Stimulated activated CD8-positive, alpha-beta memory T cell treated with anti-CD3 and anti-CD28 coated beads, Interleukin-4, amount 100 ng/mL, for 48 hours (primary cell): ENCODE data around the gene NCOA3.
"Not testable (repeated sequence)": the region's sequence is repeated elsewhere in the genome, so short reads cannot be mapped to it uniquely, and the experiment has no call there.

Experiments
- DNase-seq: peaks from one replicate; pipeline ENCODE4 v3.0.0-alpha.2; 2020

The NCOA3 gene

DNA sequence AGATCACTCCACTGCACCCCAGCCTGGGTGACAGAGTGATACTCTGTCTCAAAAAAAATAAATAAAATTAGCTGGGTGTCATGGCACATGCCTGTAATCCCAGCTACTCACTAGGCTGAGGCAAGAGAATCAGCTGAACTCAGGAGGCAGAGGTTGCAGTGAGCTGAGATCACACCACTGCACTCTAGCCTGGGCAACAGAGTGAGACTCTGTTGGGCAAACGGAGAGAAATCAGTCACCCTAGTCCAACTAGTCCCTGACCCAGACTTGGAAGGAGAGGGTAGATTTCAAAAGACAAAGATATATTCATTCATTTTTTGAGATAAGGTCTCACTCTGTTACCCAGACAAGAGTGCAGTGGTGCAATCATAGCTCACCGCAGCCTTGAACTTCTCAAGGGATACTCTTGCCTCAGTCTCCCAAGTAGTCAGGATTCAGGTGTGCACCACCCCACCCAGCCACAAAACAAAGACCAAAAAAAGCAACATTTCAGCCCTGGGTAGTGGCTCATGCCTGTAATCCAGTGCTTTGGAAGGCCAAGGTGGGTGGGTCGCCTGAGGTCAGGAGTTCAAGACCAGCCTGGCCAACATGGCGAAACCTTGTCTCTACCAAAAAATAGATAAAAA is 26.2 kb upstream of the NCOA3 start:
- DNase-seq = no peak

GRCh38 chr20:47476452-47476851 is 25.2 kb upstream of the NCOA3 start:
- no peak for DNase-seq

- no peak for DNase-seq
Measured at GRCh38 chr20:47479093-47479492, 22.6 kb upstream of the NCOA3 start.

DNA sequence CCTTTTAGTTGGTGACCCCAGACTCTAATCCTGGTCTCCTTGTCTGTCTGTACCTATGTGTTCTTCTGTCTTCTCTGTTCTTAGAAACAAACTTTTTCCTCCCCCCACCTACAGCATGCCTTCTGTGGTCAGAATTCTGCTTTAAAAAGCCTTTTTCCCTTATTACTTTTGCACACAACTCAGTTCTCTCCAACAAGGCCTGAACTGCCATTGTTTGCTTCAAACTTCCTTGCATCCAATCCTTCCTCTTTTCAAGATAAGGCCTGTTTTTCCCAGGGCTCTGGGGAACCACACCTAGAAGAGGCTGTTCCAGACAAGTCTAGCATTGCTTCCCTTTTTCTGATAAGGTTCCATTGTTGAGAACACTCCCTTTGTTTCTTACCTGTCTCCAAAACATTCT is 22.2 kb upstream of the NCOA3 start:
- DNase-seq = no peak

DNA sequence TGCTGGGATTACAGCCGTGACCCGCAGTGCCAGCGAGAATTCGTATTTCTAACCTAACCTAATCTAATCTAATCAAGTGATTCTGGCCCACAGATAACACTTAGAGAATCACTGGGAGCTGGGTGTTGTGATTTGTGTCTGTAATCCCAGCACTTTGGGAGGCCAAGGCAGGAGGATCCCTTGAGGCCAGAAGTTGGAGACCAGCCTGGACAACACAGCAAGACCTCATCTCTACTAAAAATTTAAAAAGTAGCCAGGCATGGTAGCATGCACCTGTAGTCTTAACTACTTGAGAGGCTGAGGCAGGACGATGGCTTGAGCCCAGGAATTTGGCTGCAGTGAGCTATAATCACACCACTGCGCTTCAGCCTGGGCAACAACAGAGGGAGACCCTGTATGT is 21.4 kb upstream of the NCOA3 start:
- no peak for DNase-seq

DNA sequence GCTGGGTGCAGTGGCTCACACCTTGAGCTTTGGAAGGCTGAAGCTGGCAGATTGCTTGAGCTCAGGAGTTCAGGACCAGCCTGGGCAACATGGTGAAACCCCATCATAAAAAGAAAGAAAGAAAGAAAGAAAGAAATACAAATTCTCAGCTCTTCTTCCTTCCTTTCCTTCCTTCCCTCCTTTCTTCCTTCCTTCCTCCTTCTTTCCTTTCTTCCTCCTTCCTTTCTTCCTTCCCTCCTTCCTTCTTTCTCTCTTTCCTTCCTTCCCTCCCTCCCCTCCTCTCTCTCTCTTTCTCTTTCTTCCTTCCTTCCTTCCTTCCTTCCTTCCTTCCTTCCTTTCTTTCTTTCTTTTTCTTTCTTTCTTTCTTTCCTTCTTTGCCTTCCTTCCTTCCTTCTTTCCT is 21.0 kb upstream of the NCOA3 start:
- DNase-seq = no peak

DNA sequence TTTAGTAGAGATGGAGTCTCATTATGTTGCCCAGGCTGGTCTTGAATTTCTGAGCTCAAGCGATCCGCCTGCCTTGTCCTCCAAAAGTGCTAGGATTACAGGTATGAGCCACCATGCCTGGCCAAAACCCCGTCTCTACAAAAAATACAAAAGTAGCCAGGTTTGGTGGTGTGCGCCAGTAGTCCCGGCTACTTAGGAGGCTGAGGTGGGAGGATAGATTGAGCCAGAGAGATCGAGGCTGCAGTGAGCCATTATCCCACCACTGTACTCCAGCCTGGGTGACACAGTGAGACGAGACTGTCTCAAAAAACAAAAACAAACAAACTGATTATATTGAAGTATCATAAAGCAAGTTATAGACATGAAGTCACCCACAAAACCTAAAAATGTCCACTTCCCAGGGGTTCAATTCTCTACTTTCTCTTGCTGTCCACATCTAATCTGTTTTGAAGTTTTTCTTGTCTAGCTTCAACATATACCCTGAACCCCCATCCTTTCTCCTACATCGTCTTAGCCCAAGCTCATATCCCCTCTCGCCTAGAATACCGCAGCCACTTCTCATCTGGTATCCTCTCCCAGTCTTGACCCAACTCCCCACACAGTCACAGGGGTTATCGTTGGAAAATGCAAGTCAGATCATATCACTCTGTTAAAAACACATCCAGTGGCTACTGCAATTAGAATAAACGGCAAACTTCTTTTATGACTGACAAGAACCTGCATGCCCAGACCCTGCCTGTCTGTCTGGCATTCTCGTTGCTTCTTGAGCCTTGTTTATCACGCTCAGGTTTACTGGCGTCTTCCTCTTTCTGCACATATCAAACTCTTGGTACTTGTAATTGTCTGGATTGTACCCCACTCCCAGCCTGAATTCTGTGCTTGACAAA is 20.1 kb upstream of the NCOA3 start:
- DNase-seq = no peak

- no peak for DNase-seq
Measured at GRCh38 chr20:47482705-47483104, 19.0 kb upstream of the NCOA3 start.

GRCh38 chr20:47484303-47484702 is 17.4 kb upstream of the NCOA3 start:
- no peak for DNase-seq

DNA sequence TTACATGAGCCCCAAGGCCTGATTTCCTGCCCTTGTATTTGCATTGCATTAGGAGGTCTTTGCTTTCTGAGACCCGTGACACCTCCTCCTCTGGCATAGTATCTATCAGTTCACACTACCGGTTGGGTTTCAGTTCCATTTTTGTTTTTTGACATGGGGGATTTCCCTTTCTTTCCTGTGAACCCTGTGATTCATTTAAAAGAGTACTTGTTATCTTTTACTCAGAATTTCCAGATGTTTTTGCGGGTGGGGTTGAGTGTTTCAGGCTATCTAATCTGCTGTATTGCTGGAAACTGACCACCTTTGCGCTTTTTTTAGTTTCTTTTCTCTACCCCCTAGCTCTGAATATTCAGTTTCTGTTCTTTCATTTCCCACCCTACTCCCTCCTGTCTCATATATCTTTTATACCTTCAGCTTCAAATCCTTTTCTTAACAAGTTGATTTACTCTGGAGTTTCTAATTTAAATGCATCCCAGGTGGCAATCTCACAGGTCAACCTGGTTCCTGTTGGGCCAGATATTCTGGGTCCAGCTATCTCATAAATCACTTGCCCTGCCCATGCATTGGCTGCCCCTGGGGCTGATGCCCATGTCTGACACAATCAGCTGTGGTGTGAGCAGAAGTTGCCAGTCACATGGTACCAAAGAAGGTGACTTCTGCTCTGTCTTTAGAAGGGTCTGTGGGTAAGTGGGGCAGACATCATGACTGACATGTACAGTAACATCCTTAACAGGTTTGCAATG is 14.3 kb upstream of the NCOA3 start:
- DNase-seq = peak; percentile 78

DNA sequence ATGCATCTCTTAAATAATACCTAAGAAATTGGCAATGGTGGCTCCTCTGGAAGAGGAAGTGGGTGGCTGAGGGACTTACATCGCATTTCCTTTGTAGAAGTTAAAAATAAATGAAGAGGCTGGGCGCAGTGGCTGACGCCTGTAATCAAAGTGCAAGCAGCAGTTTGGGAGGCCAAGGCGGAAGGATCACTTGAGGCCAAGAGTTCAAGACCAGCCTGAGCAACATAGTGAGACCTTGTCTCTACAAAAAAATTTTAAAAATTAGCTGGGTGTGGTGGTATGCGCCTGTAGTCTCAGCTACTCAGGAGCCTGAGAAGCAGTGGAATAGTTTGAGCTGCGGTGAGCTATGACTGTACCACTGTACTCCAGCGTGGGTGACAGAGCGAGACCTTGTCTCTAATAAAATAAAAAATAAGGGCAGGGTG is 12.2 kb upstream of the NCOA3 start:
- DNase-seq = peak; percentile 55

GRCh38 chr20:47490795-47491194 is 10.9 kb upstream of the NCOA3 start:
- DNase-seq = no peak

- DNase-seq = no peak
Measured at GRCh38 chr20:47492284-47492683, 9.4 kb upstream of the NCOA3 start.

GRCh38 chr20:47493175-47493962 is 8.3 kb upstream of the NCOA3 start:
- peak; percentile 83 for DNase-seq

DNA sequence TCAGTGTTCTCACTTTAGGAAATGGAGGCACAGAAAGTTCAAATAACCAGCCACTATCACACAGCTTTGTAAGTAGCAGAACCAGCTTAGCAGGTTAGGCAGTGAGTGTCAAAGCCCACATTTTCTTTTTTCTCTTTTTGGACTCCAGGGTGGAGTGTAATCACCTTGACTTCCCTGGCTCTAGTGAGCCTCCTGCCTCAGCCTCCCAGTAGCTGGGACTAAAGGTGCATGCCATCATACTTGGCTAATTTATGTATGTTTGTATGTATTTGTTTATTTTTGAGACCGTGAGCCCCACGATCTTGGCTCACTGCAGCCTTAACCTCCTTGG is 7.8 kb upstream of the NCOA3 start:
- no peak for DNase-seq

- not testable (repeated sequence) for DNase-seq
Measured at GRCh38 chr20:47494606-47495005, 7.1 kb upstream of the NCOA3 start.

DNA sequence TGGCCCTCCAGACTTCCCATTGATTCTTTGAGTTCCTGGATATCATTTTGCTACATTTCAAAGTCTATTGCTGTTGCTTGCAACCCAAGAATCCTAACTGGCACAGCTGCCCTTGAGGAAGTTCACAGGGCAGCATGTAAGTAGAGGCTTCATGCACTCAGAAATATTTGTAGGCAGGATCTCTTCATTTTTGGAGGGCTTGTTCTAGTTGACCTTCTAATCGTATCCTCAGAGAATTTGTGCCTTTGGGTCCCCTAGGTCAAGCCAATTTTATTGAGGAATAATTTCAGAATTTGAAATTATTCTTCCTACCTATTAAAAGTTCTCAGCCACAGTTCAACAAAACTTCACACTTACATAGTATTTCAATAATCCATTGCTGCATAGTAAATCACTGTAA is 5.6 kb upstream of the NCOA3 start:
- DNase-seq = no peak

GRCh38 chr20:47498606-47499005 is 3.1 kb upstream of the NCOA3 start:
- peak; percentile 23 for DNase-seq

DNA sequence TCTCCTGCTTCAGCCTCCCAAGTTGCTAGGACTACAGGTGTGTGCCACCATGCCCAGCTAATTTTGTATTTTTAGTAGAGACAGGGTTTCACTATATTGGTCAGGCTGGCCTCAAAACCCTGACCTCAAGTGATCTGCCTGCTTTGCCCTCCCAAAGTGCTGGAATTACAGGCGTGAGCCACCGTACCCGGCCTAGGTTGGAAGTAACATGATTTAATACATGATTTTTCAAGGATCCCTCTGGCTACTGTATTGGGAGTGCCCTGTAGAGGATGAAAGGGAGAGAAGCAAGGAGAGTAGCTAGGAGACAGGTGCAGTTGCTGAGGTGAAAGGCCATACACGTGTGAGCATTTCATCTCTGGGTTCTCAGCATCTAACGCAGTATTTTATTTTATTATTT is 2.6 kb upstream of the NCOA3 start:
- no peak for DNase-seq

DNA sequence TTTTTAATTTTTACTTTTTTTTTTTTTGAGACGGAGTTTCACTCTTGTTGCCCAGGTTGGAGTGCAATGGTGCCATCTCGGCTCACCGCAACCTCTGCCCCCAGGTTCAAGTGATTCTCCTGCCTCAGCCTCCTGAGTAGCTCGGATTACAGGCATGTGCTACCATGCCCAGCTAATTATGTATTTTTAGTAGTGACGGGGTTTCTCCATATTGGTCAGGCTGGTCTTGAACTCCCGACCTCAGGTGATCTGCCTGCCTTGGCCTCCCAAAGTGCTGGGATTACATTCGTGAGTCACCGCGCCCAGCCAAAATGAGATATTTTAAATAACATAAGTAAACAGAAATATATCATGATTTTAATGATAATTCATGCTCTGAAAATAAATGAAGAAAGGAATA is 1.6 kb upstream of the NCOA3 start:
- not testable (repeated sequence) for DNase-seq

GRCh38 chr20:47500554-47500953 is 1.1 kb upstream of the NCOA3 start:
- no peak for DNase-seq

GRCh38 chr20:47501116-47501481 is 588 bp upstream of the NCOA3 start:
- DNase-seq = no peak
